Subcutaneous abdominal adipose tissue (tissue), 5 donors: ENCODE results near the gene PDE4D.

ENCODE experiments used
- H3K27ac ChIP-seq: one replicate; pipeline ENCODE4 v1.7.0; 2013; ENCODE audit warnings: low read depth, mild to moderate bottlenecking, inconsistent platforms, low read length, moderate library complexity
- H3K27me3 ChIP-seq, 5 donors: one replicate each; pipeline ENCODE4 v1.7.0; 2013; ENCODE audit warnings: low read length in 5 of 5, inconsistent platforms in 1 of 5; ENCODE audit not compliant: control insufficient read depth in 5 of 5, insufficient read depth in 4 of 5
- H3K36me3 ChIP-seq, 5 donors: one replicate each; pipeline ENCODE4 v1.7.0; 2013; ENCODE audit warnings: low read length in 5 of 5; ENCODE audit not compliant: control insufficient read depth in 5 of 5, insufficient read depth in 5 of 5
- H3K4me1 ChIP-seq, 5 donors: one replicate each; pipeline ENCODE4 v1.7.0; 2013; ENCODE audit warnings: low read length in 5 of 5, mild to moderate bottlenecking in 3 of 5, moderate library complexity in 1 of 5; ENCODE audit not compliant: control insufficient read depth in 5 of 5, insufficient read depth in 5 of 5
- H3K4me3 ChIP-seq, 5 donors: one replicate each; pipeline ENCODE4 v1.7.0; 2013; ENCODE audit warnings: low read length in 5 of 5, low read depth in 1 of 5
- H3K9ac ChIP-seq, 5 donors: one replicate each; pipeline ENCODE4 v1.7.0; 2013; ENCODE audit warnings: low read length in 5 of 5, mild to moderate bottlenecking in 4 of 5, moderate library complexity in 3 of 5
- H3K9me3 ChIP-seq, 5 donors: one replicate each; pipeline ENCODE4 v1.7.0; 2013; ENCODE audit warnings: low read length in 5 of 5; ENCODE audit not compliant: control insufficient read depth in 5 of 5
- donor health status: healthy.
- donor health status: healthy.
- donor health status: healthy.
- donor health status: healthy.
- donor health status: healthy.

PDE4D gene

GRCh38 chr5:59437176-59437575 is 456.4 kb downstream of the PDE4D start:
- Histone ChIP-seq H3K4me3 (no peak overlapping the region), H3K9me3 (no peaks in the 10 kb centered on the region), H3K27me3 (no peaks in the 10 kb centered on the region), H3K4me1 (no peaks in the 10 kb centered on the region), H3K27ac (no peak overlapping the region), H3K9ac (no peak overlapping the region), H3K36me3 (no peaks in the 10 kb centered on the region)

- Histone ChIP-seq H3K4me3 (no peak overlapping the region), H3K9me3 (no peaks in the 10 kb centered on the region), H3K27ac (no peak overlapping the region), H3K4me1 (no peaks in the 10 kb centered on the region), H3K9ac (no peak overlapping the region), H3K27me3 (no peaks in the 10 kb centered on the region), H3K36me3 (no peaks in the 10 kb centered on the region)
These were observed 457.0 kb downstream of the PDE4D start for GRCh38 chr5:59436364-59437148.

- Histone ChIP-seq H3K27ac (no peak overlapping the region), H3K9me3 (no peaks in the 10 kb centered on the region), H3K4me1 (no peaks in the 10 kb centered on the region), H3K4me3 (no peak overlapping the region), H3K9ac (no peak overlapping the region), H3K36me3 (no peaks in the 10 kb centered on the region), H3K27me3 (no peaks in the 10 kb centered on the region)
These were observed 460.4 kb downstream of the PDE4D start for GRCh38 chr5:59433174-59433573.

GRCh38 chr5:59430066-59430685 is 463.4 kb downstream of the PDE4D start:
- Histone ChIP-seq H3K9ac (no peak overlapping the region), H3K4me1 (no peaks in the 10 kb centered on the region), H3K9me3 (no peaks in the 10 kb centered on the region), H3K36me3 (no peaks in the 10 kb centered on the region), H3K4me3 (no peak overlapping the region), H3K27ac (no peak overlapping the region), H3K27me3 (no peaks in the 10 kb centered on the region)

- H3K27me3 ChIP-seq: no peaks in the 10 kb centered on the region
These were observed 465.1 kb downstream of the PDE4D start for GRCh38 chr5:59428391-59428790.

GRCh38 chr5:59424515-59424914 is 469.0 kb downstream of the PDE4D start:
- no peak overlapping the region for H3K4me3 ChIP-seq
- no peaks in the 10 kb centered on the region for H3K9me3 ChIP-seq
- H3K9ac ChIP-seq: no peak overlapping the region
- no peak overlapping the region for H3K27ac ChIP-seq
- H3K27me3 ChIP-seq: no peaks in the 10 kb centered on the region
- peaks cover 0 to 9% (median 0%) of the 10 kb centered on the region in 5 donors for H3K4me1 ChIP-seq
- no peaks in the 10 kb centered on the region for H3K36me3 ChIP-seq

More at GRCh38 chr5:59428391-59428790, 465.1 kb downstream of the PDE4D start:
- Histone ChIP-seq H3K27ac (no peak overlapping the region), H3K4me3 (no peak overlapping the region), H3K36me3 (no peaks in the 10 kb centered on the region), H3K9ac (no peak overlapping the region), H3K4me1 (no peaks in the 10 kb centered on the region), H3K9me3 (no peaks in the 10 kb centered on the region)

- Histone ChIP-seq H3K4me1 (peaks cover 0 to 9% (median 0%) of the 10 kb centered on the region in 5 donors), H3K27me3 (no peaks in the 10 kb centered on the region), H3K36me3 (no peaks in the 10 kb centered on the region), H3K4me3 (no peak overlapping the region), H3K9me3 (no peaks in the 10 kb centered on the region), H3K27ac (no peak overlapping the region), H3K9ac (no peak overlapping the region)
These were observed 470.5 kb downstream of the PDE4D start for GRCh38 chr5:59423021-59423420.

- no peak overlapping the region for H3K4me3 ChIP-seq
- H3K36me3 ChIP-seq: no peaks in the 10 kb centered on the region
- peaks cover 0 to 9% (median 0%) of the 10 kb centered on the region in 5 donors for H3K4me1 ChIP-seq
- H3K27ac ChIP-seq: no peak overlapping the region
- no peaks in the 10 kb centered on the region for H3K27me3 ChIP-seq
- no peak overlapping the region for H3K9ac ChIP-seq
- H3K9me3 ChIP-seq: no peaks in the 10 kb centered on the region
These were observed 471.3 kb downstream of the PDE4D start for GRCh38 chr5:59421986-59422941.

GRCh38 chr5:59420596-59420995 is 472.9 kb downstream of the PDE4D start:
- Histone ChIP-seq H3K9me3 (no peaks in the 10 kb centered on the region), H3K9ac (no peak overlapping the region), H3K4me3 (no peak overlapping the region), H3K27ac (no peak overlapping the region), H3K27me3 (no peaks in the 10 kb centered on the region), H3K4me1 (peaks cover 0 to 9% (median 0%) of the 10 kb centered on the region in 5 donors), H3K36me3 (no peaks in the 10 kb centered on the region)
